Ecto neural progenitor cell (in vitro differentiated cells): ENCODE data around the gene PTPRQ.
"Not testable (repeated sequence)": the region's sequence is repeated elsewhere in the genome, so short reads cannot be mapped to it uniquely, and the experiment has no call there.

ENCODE experiments used
- DNase-seq: peaks from one replicate; pipeline ENCODE4 v3.0.0-alpha.2; 2018; ENCODE audit warnings: low spot score

The PTPRQ gene

DNA sequence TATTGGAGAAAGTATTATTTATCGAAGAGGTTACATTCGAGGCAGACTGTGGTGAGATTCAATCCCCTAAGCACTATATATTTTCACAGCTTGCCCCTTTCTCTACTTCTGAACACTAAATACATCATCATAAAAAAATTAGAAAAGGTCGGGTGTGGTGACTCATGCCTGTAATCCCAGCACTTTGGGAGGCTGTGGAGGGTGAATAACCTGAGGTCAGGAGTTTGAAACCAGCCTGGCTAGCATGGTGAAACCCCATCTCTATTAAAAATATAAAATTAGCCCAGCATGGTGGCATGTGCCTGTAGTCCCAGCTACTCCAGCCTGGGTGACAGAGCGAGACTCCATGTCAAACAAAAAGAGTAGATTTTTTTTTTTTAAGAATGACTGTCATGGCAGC lies 192.8 kb downstream of the PTPRQ start:
- no peak for DNase-seq

DNA sequence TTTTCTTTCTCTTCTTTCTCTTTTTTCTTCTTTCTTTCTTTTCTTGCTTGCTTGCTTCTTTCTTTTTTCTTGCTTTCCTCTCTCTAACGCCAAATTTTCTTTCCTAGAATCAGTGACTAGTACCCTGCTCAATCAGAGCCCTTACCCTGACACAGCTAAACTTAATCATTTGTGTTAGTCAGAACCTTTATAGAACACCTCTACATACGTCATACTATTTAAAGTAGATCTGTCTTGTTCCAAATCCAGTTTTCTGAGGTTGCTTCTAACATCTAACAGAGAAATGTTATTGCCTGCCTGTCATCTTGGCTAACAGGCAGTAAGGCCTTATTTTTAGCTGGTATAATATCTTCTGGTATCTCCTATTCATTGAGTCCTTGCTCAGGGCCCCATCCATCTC lies 197.9 kb downstream of the PTPRQ start:
- DNase-seq, result no peak

GRCh38 chr12:80643961-80644360 lies 199.9 kb downstream of the PTPRQ start:
- DNase-seq, result no peak

DNA sequence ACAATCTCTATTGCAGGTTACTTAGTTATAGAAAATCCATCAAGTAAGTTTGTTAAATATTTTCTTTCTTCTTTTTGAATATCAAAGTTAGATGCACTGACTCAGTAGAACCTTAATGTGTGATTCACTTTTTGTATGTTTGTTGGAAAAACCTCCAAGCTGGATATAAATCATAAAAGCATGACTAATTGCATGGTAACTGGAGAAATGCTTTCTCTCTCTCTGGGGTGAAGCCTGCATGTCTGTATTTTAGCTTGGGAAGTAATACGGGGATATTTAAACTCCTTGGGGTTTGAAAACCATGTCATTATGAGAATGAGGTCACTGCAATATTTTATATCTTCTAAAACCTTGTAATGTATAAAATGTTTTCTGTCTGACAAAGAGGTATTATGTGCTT lies 204.8 kb downstream of the PTPRQ start:
- DNase-seq, result no peak

GRCh38 chr12:80655751-80656150 lies 211.7 kb downstream of the PTPRQ start:
- DNase-seq, result no peak

DNA sequence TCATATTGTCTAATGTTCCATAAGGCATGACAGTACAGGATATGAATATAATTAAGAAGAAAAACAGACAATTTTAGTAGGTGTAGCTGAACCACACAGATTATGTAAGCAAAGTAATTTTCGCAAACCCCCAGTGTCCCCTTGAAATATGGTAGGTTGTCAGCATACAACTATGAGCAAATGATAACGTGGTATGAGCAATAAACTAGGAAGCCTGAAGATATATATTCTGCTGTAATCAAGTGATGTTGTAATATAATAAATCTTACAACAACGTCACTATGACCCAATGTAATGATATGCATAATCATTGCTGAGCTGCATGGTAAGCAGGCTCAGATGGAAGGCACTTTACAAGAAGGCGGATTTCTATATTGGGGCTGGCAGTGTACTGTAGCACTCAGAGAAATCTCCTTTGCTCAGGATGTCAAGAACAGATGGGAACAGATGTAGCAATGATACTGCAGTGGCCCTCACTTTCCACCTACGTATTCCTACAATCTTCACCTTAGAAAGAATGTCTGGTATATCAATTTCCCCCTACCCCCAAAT lies 215.6 kb downstream of the PTPRQ start:
- no peak for DNase-seq

DNA sequence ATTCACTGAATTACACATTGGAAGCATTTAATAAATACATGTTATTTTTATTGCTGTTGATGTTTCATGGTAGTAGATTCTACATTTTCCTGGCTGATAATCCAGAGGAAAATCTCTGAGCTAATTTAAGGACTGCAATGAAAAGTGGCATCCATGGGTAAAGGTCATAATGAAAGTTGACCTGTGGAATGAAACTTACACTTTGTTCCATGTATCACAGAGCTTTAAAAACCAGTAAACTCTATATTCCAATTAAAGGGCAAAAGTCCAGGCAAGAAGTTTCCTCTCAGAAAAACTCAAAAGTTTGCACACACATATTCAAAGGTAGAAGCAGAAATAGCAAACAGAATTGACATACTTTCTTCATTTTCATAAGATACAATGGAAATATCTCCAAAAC lies 218.6 kb downstream of the PTPRQ start:
- no peak for DNase-seq

- DNase-seq, result no peak
These were observed 226.2 kb downstream of the PTPRQ start for GRCh38 chr12:80670214-80670613.

- DNase-seq, result not testable (repeated sequence)
These were observed 232.1 kb downstream of the PTPRQ start for GRCh38 chr12:80676042-80676636.

- no peak for DNase-seq
These were observed 232.8 kb downstream of the PTPRQ start for GRCh38 chr12:80676856-80677255.

- no peak for DNase-seq
These were observed 234.0 kb downstream of the PTPRQ start for GRCh38 chr12:80677994-80678393.

DNA sequence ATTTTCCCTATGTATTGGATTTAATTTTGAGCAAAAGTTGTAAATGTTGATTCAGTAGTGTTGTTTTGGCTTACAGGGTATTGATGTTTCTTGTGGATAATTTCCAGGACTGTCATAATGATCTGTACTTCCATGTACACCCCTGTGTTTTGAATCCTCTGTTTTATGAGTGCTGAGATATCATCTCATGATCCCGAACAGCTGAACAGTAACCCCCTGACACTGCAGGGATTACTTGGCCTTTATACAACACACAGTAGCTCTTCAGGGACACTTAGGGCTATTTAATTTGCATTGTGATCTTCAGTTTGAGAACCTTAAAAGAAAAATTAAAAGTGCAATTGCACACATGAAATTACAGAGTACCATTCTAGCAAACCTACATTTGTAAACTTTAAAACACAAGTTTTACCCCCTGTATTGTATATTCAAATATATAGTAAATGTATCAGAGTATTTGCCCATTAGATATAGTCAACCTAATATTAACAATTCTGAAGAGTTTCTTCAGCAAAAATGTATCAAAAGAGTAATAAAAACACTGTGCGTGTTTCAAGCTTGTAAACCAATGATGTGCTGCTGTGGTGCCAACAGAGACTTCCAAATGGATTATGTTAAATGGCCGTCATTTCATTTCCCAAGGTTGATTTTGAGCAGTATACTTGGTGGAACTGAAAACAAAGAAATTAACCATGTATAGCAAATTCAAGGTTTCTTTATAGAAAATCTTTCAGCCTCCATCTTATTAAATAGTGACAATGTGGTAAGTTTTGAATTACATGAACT lies 235.5 kb downstream of the PTPRQ start:
- DNase-seq, result no peak

DNA sequence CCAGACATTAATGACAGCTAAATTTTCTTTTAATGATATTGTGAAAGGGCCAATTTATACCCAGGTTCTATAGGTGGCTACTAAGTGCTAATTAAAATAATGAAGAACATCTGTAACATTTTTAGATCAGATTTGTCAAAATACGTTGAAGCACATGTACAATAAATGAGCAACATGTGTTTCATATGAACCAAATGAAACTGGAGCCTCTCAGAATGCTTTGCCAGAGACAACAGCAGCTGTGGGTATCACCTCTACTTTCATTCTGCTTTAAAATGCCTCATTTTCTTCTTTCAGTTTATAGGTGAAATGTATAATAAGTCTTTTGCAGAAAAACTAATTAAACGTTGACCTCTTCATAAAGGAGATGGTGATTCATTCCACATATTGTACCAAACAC lies 237.3 kb downstream of the PTPRQ start:
- no peak for DNase-seq

- DNase-seq, result no peak
These were observed 237.8 kb downstream of the PTPRQ start for GRCh38 chr12:80681786-80682185.

GRCh38 chr12:80684077-80684495 lies 240.1 kb downstream of the PTPRQ start:
- DNase-seq, result no peak

- DNase-seq, result no peak
These were observed 246.1 kb downstream of the PTPRQ start for GRCh38 chr12:80690090-80690489.

DNA sequence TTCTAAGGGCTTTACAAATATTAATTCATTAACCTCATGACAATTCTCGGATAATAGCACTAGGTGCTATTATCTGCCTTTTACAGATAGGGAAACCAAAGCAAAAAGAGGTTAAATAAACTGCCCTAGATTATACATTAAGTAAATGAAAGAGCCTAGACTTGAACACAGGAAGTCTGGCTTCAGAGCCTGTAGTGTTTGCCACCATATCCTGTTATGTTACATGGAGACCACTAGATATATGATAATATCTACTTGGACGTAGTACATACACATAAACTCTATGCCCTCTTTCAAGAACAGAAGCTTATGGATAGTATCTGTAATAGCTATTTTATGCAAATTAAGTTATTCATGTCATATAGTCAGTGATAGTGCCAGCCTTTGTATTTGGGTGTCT lies 246.5 kb downstream of the PTPRQ start:
- no peak for DNase-seq

GRCh38 chr12:80692114-80692513 lies 248.1 kb downstream of the PTPRQ start:
- DNase-seq, result no peak

- no peak for DNase-seq
These were observed 253.3 kb downstream of the PTPRQ start for GRCh38 chr12:80697270-80697887.

DNA sequence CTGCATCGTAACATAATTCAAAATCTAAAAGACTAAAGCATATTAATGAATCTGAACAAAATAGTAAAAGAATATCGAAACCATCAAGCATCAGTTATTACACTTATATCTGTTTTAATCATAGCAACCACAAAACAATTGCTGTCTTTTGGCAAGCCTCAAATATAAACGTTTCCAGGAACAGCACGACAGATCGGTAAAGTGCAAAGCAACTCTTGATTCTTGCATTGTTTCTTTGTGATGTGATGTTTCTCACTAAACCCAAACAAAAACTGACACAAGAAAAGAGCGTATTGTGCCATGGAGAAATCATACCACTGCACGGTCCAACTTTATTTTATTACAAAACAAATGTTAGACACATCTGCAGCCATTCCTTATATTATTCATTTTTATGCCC lies 254.2 kb downstream of the PTPRQ start:
- DNase-seq, result no peak

- no peak for DNase-seq
These were observed 255.0 kb downstream of the PTPRQ start for GRCh38 chr12:80698847-80699542.

- DNase-seq, result no peak
These were observed 256.3 kb downstream of the PTPRQ start for GRCh38 chr12:80700327-80700726.

DNA sequence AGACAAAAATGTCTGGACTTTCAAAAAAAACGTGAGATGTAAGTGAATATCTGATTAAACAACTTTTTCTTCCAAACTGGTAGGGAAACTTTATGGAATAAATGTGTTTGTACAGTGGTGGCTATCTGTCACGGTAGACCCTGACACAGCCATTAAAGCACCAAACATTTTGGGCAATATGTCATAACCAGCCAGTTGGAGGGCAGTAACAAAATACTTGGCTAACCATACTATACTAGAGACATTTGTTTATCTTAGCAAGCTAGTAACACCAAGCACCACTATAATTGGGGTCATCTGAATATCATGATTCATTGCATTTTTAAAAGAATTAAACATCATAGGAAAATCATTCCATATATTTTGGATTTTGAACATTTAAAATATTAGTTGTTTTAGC lies 257.4 kb downstream of the PTPRQ start:
- DNase-seq, result no peak
